ENCODE measurements around the gene CYSLTR2.

CYSLTR2 gene

DNA sequence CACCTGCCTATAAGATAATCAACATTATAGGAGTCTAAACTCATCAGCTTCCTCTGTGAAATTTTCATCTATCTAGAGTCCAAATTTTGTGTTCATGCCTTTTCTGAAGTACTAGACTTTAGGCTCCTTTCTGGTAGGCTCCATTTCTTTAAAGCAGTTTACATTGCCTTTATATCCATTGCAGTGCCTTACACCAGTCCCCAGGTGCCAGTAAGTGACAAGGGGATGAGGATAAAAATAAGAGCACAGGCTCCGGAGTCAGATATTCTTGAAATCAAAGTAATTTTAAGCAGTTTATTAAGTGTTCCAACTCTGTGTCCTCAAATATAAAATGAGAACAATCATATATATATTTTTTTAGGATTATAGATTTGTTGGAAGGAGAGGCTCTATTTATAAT lies 10.6 kb upstream of the CYSLTR2 start:
- H3K27ac ChIP-seq: no peak overlapping the region
- TF ChIP-seq, protein P1, sequence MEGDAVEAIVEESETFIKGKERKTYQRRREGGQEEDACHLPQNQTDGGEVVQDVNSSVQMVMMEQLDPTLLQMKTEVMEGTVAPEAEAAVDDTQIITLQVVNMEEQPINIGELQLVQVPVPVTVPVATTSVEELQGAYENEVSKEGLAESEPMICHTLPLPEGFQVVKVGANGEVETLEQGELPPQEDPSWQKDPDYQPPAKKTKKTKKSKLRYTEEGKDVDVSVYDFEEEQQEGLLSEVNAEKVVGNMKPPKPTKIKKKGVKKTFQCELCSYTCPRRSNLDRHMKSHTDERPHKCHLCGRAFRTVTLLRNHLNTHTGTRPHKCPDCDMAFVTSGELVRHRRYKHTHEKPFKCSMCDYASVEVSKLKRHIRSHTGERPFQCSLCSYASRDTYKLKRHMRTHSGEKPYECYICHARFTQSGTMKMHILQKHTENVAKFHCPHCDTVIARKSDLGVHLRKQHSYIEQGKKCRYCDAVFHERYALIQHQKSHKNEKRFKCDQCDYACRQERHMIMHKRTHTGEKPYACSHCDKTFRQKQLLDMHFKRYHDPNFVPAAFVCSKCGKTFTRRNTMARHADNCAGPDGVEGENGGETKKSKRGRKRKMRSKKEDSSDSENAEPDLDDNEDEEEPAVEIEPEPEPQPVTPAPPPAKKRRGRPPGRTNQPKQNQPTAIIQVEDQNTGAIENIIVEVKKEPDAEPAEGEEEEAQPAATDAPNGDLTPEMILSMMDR (conservative IDR thresholded peaks at IDR 0.05): no peak
- no peak for TF ChIP-seq ZFX (IDR thresholded peaks at IDR 0.05)

DNA sequence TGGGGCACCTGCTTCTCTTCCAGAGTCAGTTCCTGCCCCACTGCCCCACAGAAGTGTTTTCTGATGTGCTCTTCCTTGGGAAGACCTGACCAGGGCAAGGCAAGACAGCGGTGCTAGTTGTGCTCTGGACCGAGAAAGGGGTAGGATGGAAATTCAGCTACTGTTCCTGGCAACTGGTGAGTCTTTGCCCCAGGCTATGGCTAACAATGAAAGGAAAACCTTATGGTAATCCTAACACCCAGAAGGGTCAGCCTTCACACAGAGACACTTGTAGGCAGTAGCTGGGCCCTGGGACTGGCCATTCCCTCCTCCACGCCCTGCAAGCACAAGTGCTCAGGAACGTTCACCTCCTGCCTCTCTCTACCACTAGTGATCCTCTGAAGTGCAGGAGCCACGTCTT lies 9.6 kb upstream of the CYSLTR2 start:
- TF ChIP-seq ZFX (IDR thresholded peaks at IDR 0.05): no peak
- TF ChIP-seq, protein P1 (conservative IDR thresholded peaks at IDR 0.05): no peak

DNA sequence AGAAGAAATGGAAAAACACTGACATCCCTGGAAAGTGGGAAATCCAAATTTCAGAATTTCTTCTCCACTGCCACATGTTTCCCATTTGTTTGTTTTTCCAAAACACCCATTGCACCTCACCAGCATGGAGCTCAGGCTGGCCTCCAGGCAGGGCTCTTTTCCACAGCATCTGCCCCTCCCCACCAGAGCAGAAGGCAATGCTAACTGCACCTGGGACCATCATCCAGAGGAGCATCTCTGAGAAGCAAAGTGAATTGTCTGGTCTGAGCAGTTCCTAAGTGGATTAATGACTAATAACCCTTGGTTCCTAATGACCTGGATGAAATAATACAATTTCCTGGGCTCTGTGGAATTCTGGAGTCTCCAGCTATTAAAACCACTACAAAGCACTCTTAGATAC lies 8.8 kb upstream of the CYSLTR2 start:
- H3K27ac ChIP-seq: no peak overlapping the region
- TF ChIP-seq, protein P1 (conservative IDR thresholded peaks at IDR 0.05): no peak

More for the DNA sequence above, 9.6 kb upstream of the CYSLTR2 start:
- no peak overlapping the region for H3K27ac ChIP-seq

DNA sequence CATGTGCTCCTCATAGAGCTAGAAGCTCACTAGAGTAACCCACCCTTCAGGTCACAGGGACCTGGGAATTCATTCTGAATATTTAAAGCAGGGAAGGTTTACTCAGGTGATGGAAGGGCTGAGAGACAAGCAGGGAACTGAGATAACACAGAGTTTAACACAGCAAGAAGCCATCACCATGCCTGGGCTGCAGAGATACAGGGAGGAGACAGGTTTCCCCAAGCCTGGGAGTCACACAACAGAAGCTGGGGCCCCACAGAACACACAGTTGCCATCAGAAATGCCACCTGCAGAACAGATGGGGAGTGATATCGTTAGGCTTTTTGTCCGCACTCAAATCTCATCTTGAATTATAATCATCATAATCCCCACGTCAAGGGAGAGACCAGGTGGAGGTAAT lies 7.9 kb upstream of the CYSLTR2 start:
- TF ChIP-seq ZFX (IDR thresholded peaks at IDR 0.05): no peak
- TF ChIP-seq, protein P1 (conservative IDR thresholded peaks at IDR 0.05): no peak
- no peak overlapping the region for H3K27ac ChIP-seq

DNA sequence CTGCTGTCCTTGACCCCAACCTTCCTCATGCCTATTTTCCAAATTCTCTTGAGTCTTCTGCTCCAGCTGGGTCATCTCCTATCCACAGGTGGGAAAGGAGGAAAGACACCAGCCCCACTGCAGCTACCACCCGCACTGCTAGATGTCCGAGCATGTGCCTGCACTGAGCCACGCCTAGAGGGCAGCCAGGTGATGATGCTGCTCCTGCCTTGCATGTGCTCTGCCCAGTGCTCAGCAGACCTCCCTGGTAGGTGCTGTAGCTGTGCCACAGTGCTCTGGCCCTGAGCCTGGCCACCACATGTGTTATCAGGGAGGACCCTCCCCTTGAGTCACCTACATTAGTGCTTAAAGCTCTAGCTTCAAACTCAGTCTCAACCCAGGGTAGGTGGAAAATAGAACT lies 6.9 kb upstream of the CYSLTR2 start:
- no peak overlapping the region for H3K27ac ChIP-seq
- no peak for TF ChIP-seq ZFX (IDR thresholded peaks at IDR 0.05)

DNA sequence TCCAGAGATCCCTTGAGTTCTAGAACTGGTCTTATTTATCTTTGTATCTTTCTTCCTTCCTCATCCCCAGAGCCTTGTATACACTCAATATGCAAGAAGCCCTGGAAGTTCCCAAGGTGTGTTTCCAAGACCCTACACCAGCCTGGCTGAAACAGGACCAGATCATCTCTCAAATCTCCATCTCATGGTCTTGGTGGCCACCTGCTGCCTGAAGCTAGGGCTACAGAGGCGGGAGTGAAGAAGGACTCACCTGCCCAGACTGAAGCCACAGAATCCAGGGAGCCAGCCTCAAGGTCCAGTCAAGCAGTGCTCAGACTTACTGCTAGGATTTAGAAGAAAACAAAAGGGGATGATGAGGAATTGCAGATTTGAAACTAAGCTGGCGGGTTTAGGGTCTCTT lies 6.1 kb upstream of the CYSLTR2 start:
- H3K27ac ChIP-seq: no peak overlapping the region
- no peak for TF ChIP-seq ZFX (IDR thresholded peaks at IDR 0.05)
- TF ChIP-seq, protein P1 (conservative IDR thresholded peaks at IDR 0.05): no peak

DNA sequence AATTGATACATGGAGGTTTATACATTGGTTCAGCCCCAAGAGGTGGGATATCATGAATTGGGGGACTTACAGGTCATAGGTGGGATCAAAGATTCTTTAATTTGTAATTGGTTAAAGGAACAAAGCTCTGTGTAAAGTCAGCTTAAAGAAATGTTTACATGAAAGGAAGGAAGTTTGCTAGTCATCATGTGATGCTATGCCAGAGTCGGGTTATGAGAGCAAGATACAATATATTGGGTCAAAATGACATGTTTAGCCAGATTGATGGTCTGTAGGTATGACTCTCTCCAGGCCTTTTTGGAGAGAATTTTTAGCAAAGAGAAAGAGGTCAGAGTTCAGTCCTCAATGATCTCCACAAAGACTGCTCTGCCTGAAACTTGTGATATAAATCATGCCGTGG lies 5.3 kb upstream of the CYSLTR2 start:
- no peak overlapping the region for H3K27ac ChIP-seq
- no peak for TF ChIP-seq ZFX (IDR thresholded peaks at IDR 0.05)
- TF ChIP-seq, protein P1 (conservative IDR thresholded peaks at IDR 0.05): no peak

DNA sequence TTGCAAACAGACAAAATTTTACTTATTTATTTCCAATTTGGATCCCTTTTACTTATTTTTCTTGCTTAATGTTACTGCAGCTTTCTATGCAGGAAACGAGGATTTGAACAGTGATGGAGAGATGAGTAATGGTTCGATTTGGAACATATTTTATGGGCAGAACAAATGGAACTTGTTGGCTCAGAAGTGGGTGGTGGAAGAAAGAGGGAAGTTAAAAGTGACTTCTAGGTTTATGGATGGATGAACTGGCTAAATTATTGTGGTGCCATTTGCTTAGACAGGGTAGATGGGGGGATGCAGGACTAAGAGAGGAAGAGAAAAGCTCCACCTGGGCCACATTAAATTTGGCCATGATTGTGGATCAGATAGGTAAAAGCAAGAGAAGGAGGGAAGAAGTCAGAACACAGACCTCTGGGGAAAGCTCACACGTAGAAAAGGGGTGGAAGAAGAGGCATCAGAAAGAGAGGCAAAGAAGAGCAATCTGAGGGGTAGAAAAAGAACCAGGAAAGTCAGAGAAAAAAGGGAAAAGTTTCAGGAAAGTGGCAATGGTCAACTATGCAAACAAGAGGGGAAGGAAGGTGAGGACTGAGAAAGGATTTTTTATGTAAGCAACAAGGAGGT lies 768 bp upstream of the CYSLTR2 start:
- no peak overlapping the region for H3K27ac ChIP-seq
- TF ChIP-seq ZFX (IDR thresholded peaks at IDR 0.05): no peak
- TF ChIP-seq, protein P1 (conservative IDR thresholded peaks at IDR 0.05): no peak
